HG02943 (cell line): ENCODE results near the gene DYDC2.
"Not testable (repeated sequence)": the region's sequence is repeated elsewhere in the genome, so short reads cannot be mapped to it uniquely, and the experiment has no call there.

Experiments used
- ATAC-seq: cut with Tn5 transposase; IDR thresholded peaks from one replicate; pipeline ENCODE4 v1.9.1; 2021; ENCODE audit warnings: mild to moderate bottlenecking, low read depth, moderate library complexity; ENCODE audit not compliant: unreplicated experiment

Gene DYDC2

DNA sequence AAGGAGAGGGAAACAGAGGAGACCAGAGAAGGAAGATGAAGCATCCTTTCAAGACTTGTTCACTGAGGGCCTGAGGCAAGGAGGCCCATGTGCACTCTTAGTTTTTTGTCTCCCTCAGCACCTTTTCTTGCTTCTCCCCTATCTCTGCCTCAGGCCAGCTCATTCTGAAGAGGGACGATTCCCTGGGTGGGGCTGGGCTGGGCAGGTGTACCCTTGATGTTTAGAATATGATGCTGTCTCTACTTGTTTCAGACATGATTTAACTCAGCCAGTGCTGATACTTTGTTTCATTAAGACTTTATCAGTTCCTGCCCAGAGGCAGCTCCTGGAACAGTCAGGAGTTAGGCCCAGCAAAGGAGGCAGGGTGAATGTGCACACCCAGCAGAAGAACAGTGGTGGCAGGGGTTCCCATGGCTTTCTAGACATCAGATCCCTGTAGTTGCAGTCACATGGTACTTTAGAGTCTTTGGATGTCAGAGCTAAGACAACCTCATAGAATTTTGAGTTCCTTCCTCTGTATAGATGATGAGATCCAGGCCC lies 55.2 kb downstream of the DYDC2 start:
- ATAC-seq, result no peak

GRCh38 chr10:80412486-80412885 lies 55.9 kb downstream of the DYDC2 start:
- no peak for ATAC-seq

DNA sequence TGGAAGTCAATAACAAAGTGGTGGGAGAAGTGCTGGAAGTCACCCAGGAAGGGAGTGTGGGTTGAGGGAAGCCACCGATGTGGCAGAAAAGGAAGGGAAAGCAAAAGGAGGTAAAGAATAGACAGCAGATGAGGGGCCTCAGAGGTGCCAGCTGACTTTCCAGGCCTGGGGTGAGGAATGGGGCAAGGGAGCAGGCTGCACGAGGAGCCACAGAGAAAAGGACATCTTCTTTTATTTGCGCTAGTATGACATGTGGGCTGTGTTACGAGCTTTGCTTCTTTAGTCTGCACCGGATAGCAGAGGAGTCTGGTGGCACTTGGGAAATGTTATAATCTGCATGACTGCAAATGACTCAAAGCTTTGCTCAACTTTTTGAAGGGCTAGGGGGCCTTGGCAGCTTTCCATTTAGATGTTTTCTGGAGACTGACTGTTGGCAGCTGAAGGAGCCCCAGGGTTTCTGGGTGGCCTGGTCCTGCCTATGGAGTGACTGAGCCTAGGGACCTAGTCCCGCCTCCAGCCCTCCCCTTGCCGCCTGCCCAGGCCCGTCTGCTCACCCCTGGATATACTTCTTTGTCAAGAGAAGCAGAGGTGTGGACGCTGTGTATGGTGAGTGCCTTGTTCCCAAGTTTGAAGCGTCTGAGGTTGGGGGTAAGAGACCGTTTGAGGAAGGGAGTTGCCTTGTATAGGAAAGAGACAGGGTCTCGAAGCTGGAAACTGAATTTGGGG lies 56.9 kb downstream of the DYDC2 start:
- ATAC-seq, result no peak

DNA sequence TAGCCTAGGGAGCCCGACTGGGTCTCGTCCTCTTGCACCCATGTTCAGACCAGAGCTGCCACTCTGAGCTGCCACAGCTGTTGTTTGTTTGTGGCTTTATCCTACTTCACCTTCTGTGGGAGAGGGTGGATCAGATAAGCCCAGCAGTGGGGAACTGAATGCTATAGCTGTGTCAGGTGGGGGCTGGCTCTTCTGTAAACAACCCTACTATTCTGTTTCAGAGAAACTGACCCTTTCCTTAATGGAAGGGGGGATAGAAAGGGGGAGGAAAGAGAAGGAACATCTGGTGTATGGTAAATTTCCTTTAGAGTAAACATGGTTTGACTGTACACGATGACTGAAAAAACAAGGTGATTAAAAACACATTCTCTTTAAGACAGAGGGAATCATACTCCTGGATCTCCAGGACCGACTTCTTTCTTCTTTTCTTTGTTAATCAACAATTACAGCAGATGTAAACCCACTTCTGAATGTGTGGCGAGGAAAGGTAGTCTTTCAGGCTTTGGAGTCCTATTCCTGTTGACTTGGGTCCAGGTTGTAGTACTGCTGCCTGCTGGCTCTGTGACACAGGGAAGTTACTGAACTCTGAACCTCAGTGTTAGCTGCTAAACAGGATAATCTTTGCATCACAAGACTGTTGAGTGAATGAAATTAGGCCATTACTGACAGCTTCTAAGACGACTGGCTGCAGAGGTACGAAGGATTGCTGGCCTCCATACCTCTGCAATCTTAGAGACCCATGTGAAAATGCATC lies 57.7 kb downstream of the DYDC2 start:
- ATAC-seq, result no peak

DNA sequence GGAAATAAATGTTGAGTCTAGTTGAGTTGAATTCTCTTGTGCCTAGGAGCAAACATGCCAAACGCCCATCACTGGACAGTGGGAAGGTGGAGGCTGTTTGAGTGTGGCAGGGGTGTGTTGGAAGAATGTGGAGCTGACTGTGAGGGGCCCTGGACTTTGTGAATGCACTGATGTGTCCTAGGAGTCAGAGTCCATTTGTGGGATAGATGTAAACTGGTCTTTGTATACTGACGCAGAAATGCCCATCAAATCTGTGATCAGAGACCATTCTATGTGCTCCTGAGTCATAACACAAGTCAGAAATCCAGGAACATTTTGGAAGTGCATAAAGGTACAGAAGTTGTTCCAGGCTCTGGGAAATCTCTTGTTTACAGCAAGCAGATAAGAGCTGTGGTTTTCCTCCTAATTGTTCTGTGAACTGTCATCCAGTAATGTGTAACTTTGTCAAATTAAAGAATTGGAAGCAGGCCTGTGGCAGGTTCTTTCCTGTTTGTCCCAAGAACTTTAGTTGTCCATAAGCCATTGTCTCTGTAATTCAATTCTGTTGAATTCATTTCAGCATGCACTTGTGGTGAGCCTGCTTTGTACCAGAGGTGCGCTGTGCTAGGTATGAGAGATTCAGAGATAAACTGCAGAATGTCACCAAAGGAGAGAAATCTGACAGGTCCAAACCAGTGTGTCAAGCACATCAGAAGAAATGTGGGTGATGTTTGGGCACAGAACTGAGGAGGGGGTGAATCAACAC lies 59.3 kb downstream of the DYDC2 start:
- ATAC-seq, result no peak

GRCh38 chr10:80416479-80417098 lies 60.0 kb downstream of the DYDC2 start:
- no peak for ATAC-seq

GRCh38 chr10:80417256-80417655 lies 60.7 kb downstream of the DYDC2 start:
- ATAC-seq, result not testable (repeated sequence)
